Activated naive CD8-positive, alpha-beta T cell treated with anti-CD3 and anti-CD28 coated beads, Interleukin-2, amount 50 U/mL, for 16 hours (primary cell): ENCODE data around the gene DUSP19.

ENCODE experiments used
- DNase-seq: peaks from one replicate; pipeline ENCODE4 v3.0.0-alpha.2; 2020; ENCODE audit warnings: low read depth, low spot score

Gene DUSP19

GRCh38 chr2:183124957-183125255, 46.4 kb downstream of the DUSP19 start:
- no peak for DNase-seq

DNA sequence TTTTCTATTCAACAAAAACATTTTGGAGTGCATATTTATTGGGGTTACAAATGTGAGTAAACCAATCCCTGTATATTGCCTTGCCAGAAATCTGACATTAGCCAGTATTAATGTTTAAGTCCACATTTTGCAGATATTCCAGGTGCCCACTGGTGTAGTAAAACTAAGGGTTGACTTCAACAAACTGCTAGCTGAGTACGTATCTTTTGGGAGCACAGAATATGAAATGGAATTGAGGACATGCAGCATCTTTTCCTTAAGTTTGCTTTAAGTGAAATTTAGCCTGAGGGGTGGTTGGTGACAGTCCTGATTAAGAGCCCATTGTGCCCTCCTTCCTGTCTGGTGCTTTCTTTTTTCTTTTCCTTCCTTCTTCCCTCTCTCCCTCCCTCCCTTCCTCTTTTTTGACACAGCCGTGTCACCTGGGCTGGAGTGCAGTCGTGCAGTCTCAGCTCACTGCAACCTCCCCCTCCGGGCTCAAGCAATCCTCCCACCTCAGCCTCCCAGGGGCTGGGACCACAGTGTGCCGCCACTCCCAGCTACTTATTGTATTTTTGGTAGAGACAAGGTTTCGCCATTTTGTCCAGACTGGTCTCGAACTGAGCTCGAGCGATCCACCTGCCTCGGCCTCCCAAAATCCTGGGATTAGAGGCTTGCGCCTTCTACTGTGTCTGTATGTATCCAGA, 47.3 kb downstream of the DUSP19 start:
- DNase-seq = no peak

DNA sequence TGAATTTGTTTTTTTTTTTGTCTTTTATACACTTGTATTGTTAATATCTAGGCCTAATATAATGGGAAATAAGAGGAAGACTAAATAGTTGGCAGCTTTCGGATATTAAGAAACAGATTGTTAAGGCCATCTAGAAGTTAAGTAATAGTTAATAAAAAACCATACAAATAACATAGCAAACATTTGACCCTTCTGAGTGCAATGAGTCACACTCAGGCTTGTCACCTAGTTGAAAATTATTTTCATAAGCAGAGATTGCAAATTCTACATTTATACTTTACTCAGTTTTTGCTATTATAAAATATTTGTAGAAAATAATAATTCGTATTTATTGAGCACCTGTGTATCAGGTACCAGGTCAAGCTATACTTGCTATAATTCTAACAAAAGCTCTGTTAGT, 48.1 kb downstream of the DUSP19 start:
- no peak for DNase-seq

GRCh38 chr2:183134016-183134415, 55.5 kb downstream of the DUSP19 start:
- no peak for DNase-seq

DNA sequence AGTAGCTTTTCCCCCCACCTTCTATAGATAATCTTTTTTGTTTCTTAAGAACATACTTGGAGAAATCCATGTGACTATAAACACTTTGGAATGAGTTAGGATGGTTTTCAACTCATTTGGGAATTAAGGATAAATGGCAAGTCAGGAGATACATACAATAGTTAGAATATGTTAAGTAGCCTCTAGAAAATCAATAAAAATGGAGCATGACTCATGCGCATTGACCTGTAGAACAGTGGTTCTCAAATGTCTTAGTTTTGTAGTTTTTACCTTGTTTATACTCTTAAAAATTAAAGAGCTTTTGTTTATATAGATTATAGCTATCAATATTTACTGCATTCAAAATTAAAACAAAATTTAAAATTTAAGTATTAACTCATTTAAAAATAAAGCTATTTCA, 70.4 kb downstream of the DUSP19 start:
- DNase-seq = no peak

DNA sequence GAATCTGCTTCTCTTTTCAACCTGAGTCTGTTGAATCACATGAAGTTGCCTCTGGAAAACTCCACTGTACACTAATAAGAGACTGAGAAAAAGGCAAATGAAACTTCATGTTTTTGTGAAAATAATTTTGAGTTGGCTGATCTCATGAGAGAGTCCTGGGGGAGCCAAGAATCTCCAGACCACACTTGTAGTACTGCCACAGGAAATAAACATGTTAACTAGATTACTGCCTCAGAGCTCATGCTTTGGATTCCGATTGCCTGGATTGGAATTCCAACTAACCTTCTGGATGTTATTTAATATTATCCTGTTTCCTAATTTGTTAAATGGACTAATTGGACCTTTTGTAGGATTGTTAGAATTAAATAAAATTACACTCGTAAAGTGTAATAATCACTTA, 70.9 kb downstream of the DUSP19 start:
- DNase-seq = no peak
